MCF 10A (cell line): ENCODE measurements around the gene TEPSIN. TPM values are rescaled to one million over a fixed set of nuclear protein-coding genes. Genes with fewer than 3 reads are reported as not detected.

Experiments used
- BruUV-seq: library from RNA; stranded (reverse); fragments of 400-500 nt; replicated peaks from 2 replicates; lab custom pipeline; 2021; lab: Mats Ljungman, UMichigan
- CTCF ChIA-PET: fragments of 300-600 bp; sonication (Branson Sonifier 250); formaldehyde crosslinking; extraction: SDS; loops from one replicate; lab custom pipeline; 2021; ENCODE audit warnings: antibody characterized with exemption, inconsistent platforms; lab: Yijun Ruan, JAX
- POLR2A ChIA-PET: fragments of 300-600, 350-650 bp; sonication (Branson Sonifier 250); formaldehyde crosslinking; extraction: SDS; loops from one replicate; lab custom pipeline; 2020; ENCODE audit warnings: antibody characterized with exemption, inconsistent platforms; lab: Yijun Ruan, JAX
- DNase-seq: peaks from one replicate; pipeline ENCODE4 v3.0.0-alpha.2; 2018; ENCODE audit not compliant: unreplicated experiment
- H3K27ac Mint-ChIP-seq: one replicate; pipeline ENCODE4 v1.8.0; 2022; ENCODE audit warnings: mild to moderate bottlenecking, low read depth, mixed read lengths; ENCODE audit not compliant: unreplicated experiment
- H3K27me3 Mint-ChIP-seq: one replicate; pipeline ENCODE4 v1.8.0; 2022; ENCODE audit warnings: mixed read lengths; ENCODE audit not compliant: insufficient read depth, unreplicated experiment
- H3K36me3 Mint-ChIP-seq: one replicate; pipeline ENCODE4 v1.8.0; 2022; ENCODE audit warnings: mild to moderate bottlenecking, moderate library complexity, mixed read lengths; ENCODE audit not compliant: insufficient read depth, unreplicated experiment
- H3K4me1 Mint-ChIP-seq: one replicate; pipeline ENCODE4 v1.8.0; 2022; ENCODE audit warnings: mixed read lengths; ENCODE audit not compliant: insufficient read depth, unreplicated experiment
- H3K4me3 Mint-ChIP-seq: one replicate; pipeline ENCODE4 v1.8.0; 2022; ENCODE audit warnings: mild to moderate bottlenecking, moderate library complexity, mixed read lengths; ENCODE audit not compliant: unreplicated experiment
- H3K9me3 Mint-ChIP-seq: one replicate; pipeline ENCODE4 v1.8.0; 2022; ENCODE audit warnings: mixed read lengths; ENCODE audit not compliant: unreplicated experiment
- CTCF ChIP-seq: fragments of 200-600 bp; IDR thresholded peaks from one replicate; pipeline ENCODE4 v1.8.0; 2022; ENCODE audit warnings: antibody characterized with exemption, mild to moderate bottlenecking; ENCODE audit not compliant: unreplicated experiment
- intact Hi-C: fragments of 100-400 bp; cut with micrococcal nuclease; formaldehyde crosslinking; loops from 2 replicates; pipeline ENCODE4 v1.14.1; 2022
- total RNA-seq: library from RNA; stranded (reverse); gene quantifications from 2 replicates; pipeline ENCODE4 v1.2.3, GENCODE V29; 2022

The TEPSIN gene
- total RNA-seq, 1 experiment from 2014 or later: 27.4 TPM

GRCh38 chr17:81183807-81184206 is 55.0 kb downstream of the TEPSIN start:
- ChIA-PET POLR2A (no interaction called here), CTCF (no interaction called here)
- TF ChIP-seq CTCF: no peak
- Mint-ChIP-seq H3K4me3 (no peak overlapping the region), H3K36me3 (no peaks in the 10 kb centered on the region), H3K9me3 (no peaks in the 10 kb centered on the region), H3K27ac (no peak overlapping the region), H3K27me3 (peaks cover 17% of the 10 kb centered on the region), H3K4me1 (peaks cover 5% of the 10 kb centered on the region)
- no TSS peak for BruUV-seq
- intact Hi-C loops: no loop called here
- DNase-seq: no peak

GRCh38 chr17:81183316-81183715 is 55.5 kb downstream of the TEPSIN start:
- H3K27me3 Mint-ChIP-seq: peaks cover 17% of the 10 kb centered on the region
- DNase-seq: no peak
- POLR2A ChIA-PET: no interaction called here
- no peak overlapping the region for H3K4me3 Mint-ChIP-seq
- TF ChIP-seq CTCF: no peak
- intact Hi-C loops: no loop called here
- no peaks in the 10 kb centered on the region for H3K9me3 Mint-ChIP-seq
- H3K36me3 Mint-ChIP-seq: no peaks in the 10 kb centered on the region
- CTCF ChIA-PET: no interaction called here
- H3K27ac Mint-ChIP-seq: no peak overlapping the region
- no TSS peak for BruUV-seq
- peaks cover 5% of the 10 kb centered on the region for H3K4me1 Mint-ChIP-seq

GRCh38 chr17:81182596-81182995 is 56.3 kb downstream of the TEPSIN start:
- no peak overlapping the region for H3K4me3 Mint-ChIP-seq
- ChIA-PET POLR2A (interaction anchor here (0.5 kb wide), 1 partner anchor 386 kb away, joined by 3 read pairs; no protein-coding TSS in a partner anchor), CTCF (no interaction called here)
- no peak for TF ChIP-seq CTCF
- intact Hi-C loops: no loop called here
- BruUV-seq: no TSS peak
- no peaks in the 10 kb centered on the region for H3K9me3 Mint-ChIP-seq
- H3K4me1 Mint-ChIP-seq: peaks cover 5% of the 10 kb centered on the region
- no peak for DNase-seq
- no peaks in the 10 kb centered on the region for H3K36me3 Mint-ChIP-seq
- peaks cover 17% of the 10 kb centered on the region for H3K27me3 Mint-ChIP-seq
- no peak overlapping the region for H3K27ac Mint-ChIP-seq

- Mint-ChIP-seq H3K27ac (no peak overlapping the region), H3K4me1 (peaks cover 5% of the 10 kb centered on the region), H3K27me3 (peaks cover 17% of the 10 kb centered on the region), H3K4me3 (no peak overlapping the region), H3K9me3 (no peaks in the 10 kb centered on the region), H3K36me3 (no peaks in the 10 kb centered on the region)
- intact Hi-C loops: no loop called here
- CTCF ChIA-PET: no interaction called here
- BruUV-seq: no TSS peak
- DNase-seq: no peak
- TF ChIP-seq CTCF: no peak
- POLR2A ChIA-PET: interaction anchor here (1.0 kb wide), 1 partner anchor 23 kb away, joined by 3 read pairs; no protein-coding TSS in a partner anchor
These were observed 57.1 kb downstream of the TEPSIN start for GRCh38 chr17:81181811-81182185.
